A549 (cell line): ENCODE measurements around the gene DYRK2. TPM values are rescaled to one million over a fixed set of nuclear protein-coding genes. Genes with fewer than 3 reads are reported as not detected.

Source experiments
- ATAC-seq, 2 experiments: fragments of 200-7000 bp in 1 of 2; fragments of >200 bp in 1 of 2; cut with Nextera tagmentation in 1 of 2; cut with Tn5 transposase in 1 of 2; 3 replicates each; pipeline versions ENCODE4 v1.8.0 to v1.9.1; 2018 to 2020; ENCODE audit warnings: mild to moderate bottlenecking in 1 of 2, moderate library complexity in 1 of 2
- CTCF ChIA-PET: fragments of 300-600 bp; sonication (Branson Sonifier 250); formaldehyde crosslinking; extraction: SDS; loops from one replicate; lab custom pipeline; 2021; ENCODE audit warnings: antibody characterized with exemption, inconsistent platforms; lab: Yijun Ruan, JAX
- POLR2A ChIA-PET: fragments of 350-600 bp; formaldehyde crosslinking; extraction: SDS; loops from one replicate; lab custom pipeline; 2021; ENCODE audit warnings: antibody characterized with exemption, inconsistent platforms; lab: Yijun Ruan, JAX
- DNase-seq, 2 experiments: peaks; one replicate each; pipeline versions ENCODE4 v3.0.0 to v3.0.0-alpha.2; 2011 to 2016; ENCODE audit warnings: low read depth in 1 of 2, low spot score in 1 of 2
- FAIRE-seq: peaks from 2 replicates; lab custom pipeline; 2011; peaks lifted over from hg19 to GRCh38; lab: Jason Lieb, UNC
- H3K27ac ChIP-seq, 2 experiments: fragments of >200 bp; sonication (Bioruptor Twin); formaldehyde crosslinking; 3 replicates each; pipeline ENCODE4 v1.5.1; 2016 to 2017
- H3K4me1 ChIP-seq: fragments of >200 bp; sonication (Bioruptor Twin); formaldehyde crosslinking; 3 replicates; pipeline ENCODE4 v1.6.1; 2016
- H3K4me2 ChIP-seq: fragments of >200 bp; sonication (Bioruptor Twin); formaldehyde crosslinking; 3 replicates; pipeline ENCODE4 v1.6.1; 2016
- H3K4me3 ChIP-seq: fragments of >200 bp; sonication (Bioruptor Twin); formaldehyde crosslinking; 3 replicates; pipeline ENCODE4 v1.5.1; 2016
- H3K9me3 ChIP-seq: fragments of >200 bp; sonication (Bioruptor Twin); formaldehyde crosslinking; 3 replicates; pipeline ENCODE4 v1.6.1; 2016
- BHLHE40 ChIP-seq: IDR thresholded peaks from 2 replicates; pipeline ENCODE4 v1.6.1; 2012; ENCODE audit warnings: low read depth, low read length, inconsistent platforms
- CBX2 ChIP-seq: fragments of 200-600 bp; sonication (generic); IDR thresholded peaks from 2 replicates; pipeline ENCODE4 v1.6.1; 2016; ENCODE audit warnings: low read depth, mild to moderate bottlenecking, borderline replicate concordance
- CBX8 ChIP-seq: fragments of 200-600 bp; sonication (generic); IDR thresholded peaks from 2 replicates; pipeline ENCODE4 v1.6.1; 2016
- CEBPB ChIP-seq, 2 experiments: fragments of >200 bp in 1 of 2; sonication (Bioruptor Twin) in 1 of 2; formaldehyde crosslinking in 1 of 2; IDR thresholded peaks; 2 replicates each; pipeline ENCODE4 v1.6.1; 2012 to 2016
- CHD2 ChIP-seq: fragments of 150-350 bp; IDR thresholded peaks from 2 replicates; pipeline ENCODE4 v1.6.1; 2014; ENCODE audit warnings: low read length; ENCODE audit not compliant: partially characterized antibody
- CHD4 ChIP-seq: fragments of 200-600 bp; sonication (generic); IDR thresholded peaks from 2 replicates; pipeline ENCODE4 v1.6.1; 2016; ENCODE audit warnings: antibody characterized with exemption, mild to moderate bottlenecking, borderline replicate concordance
- CTCF ChIP-seq: fragments of >200 bp; sonication (Bioruptor Twin); formaldehyde crosslinking; IDR thresholded peaks from 3 replicates; pipeline ENCODE4 v1.5.1; 2016
- E2F6 ChIP-seq: IDR thresholded peaks from 2 replicates; pipeline ENCODE4 v1.6.1; 2012; ENCODE audit warnings: low read depth, borderline replicate concordance
- EHF ChIP-seq: fragments of 250-450 bp; sonication (Bioruptor Pico); IDR thresholded peaks from 2 replicates; pipeline ENCODE4 v1.5.0; 2020; ENCODE audit warnings: mild to moderate bottlenecking
- EP300 ChIP-seq, 2 experiments: fragments of >200 bp; sonication (Bioruptor Twin); formaldehyde crosslinking; IDR thresholded peaks; 2 replicates in 1 of 2; 3 replicates in 1 of 2; pipeline ENCODE4 v1.6.1; 2016 to 2017
- FOSB ChIP-seq: fragments of 250-450 bp; sonication (Bioruptor Pico); IDR thresholded peaks from 2 replicates; pipeline ENCODE4 v1.5.0; 2020; ENCODE audit warnings: mild to moderate bottlenecking, moderate library complexity
- FOXS1 ChIP-seq: fragments of 250-450 bp; sonication (Bioruptor Pico); IDR thresholded peaks from 2 replicates; pipeline ENCODE4 v1.5.0; 2020; ENCODE audit warnings: mild to moderate bottlenecking, moderate library complexity
- GATA3 ChIP-seq: IDR thresholded peaks from 2 replicates; pipeline ENCODE4 v1.6.1; 2012; ENCODE audit warnings: borderline replicate concordance
- HES2 ChIP-seq: fragments of >200 bp; sonication (Bioruptor Twin); formaldehyde crosslinking; IDR thresholded peaks from 2 replicates; pipeline ENCODE4 v1.6.1; 2016
- HEYL ChIP-seq: fragments of 250-450 bp; sonication (Bioruptor Pico); IDR thresholded peaks from 2 replicates; pipeline ENCODE4 v1.8.0; 2021; ENCODE audit warnings: mild to moderate bottlenecking, moderate library complexity
- HOXB13 ChIP-seq: fragments of 250-450 bp; sonication (Bioruptor Pico); IDR thresholded peaks from 2 replicates; pipeline ENCODE4 v1.5.0; 2020; ENCODE audit warnings: low read depth, mild to moderate bottlenecking, moderate library complexity
- HOXB5 ChIP-seq: fragments of 250-450 bp; sonication (Bioruptor Pico); IDR thresholded peaks from 2 replicates; pipeline ENCODE4 v1.5.0; 2020; ENCODE audit warnings: mild to moderate bottlenecking, moderate library complexity
- JUN ChIP-seq, 2 experiments: fragments of >200 bp; sonication (Bioruptor Twin); formaldehyde crosslinking; IDR thresholded peaks; 2 replicates in 1 of 2; 3 replicates in 1 of 2; pipeline ENCODE4 v1.6.1; 2016 to 2017
- JUNB ChIP-seq: fragments of >200 bp; sonication (Bioruptor Twin); formaldehyde crosslinking; IDR thresholded peaks from 2 replicates; pipeline ENCODE4 v1.6.1; 2016
- KDM1A ChIP-seq: fragments of 200-600 bp; sonication (generic); IDR thresholded peaks from 2 replicates; pipeline ENCODE4 v1.6.1; 2016; ENCODE audit warnings: low read depth, mild to moderate bottlenecking
- KDM5A ChIP-seq: fragments of 200-600 bp; sonication (generic); IDR thresholded peaks from 2 replicates; pipeline ENCODE4 v1.6.1; 2016; ENCODE audit warnings: antibody characterized with exemption, mild to moderate bottlenecking
- MAFK ChIP-seq: fragments of 450-650 bp; IDR thresholded peaks from 2 replicates; pipeline ENCODE4 v1.6.1; 2014; ENCODE audit not compliant: partially characterized antibody
- MAX ChIP-seq: IDR thresholded peaks from 2 replicates; pipeline ENCODE4 v1.6.1; 2012
- PBX3 ChIP-seq: IDR thresholded peaks from 2 replicates; pipeline ENCODE4 v1.6.1; 2012
- PHF8 ChIP-seq: fragments of 200-600 bp; sonication (generic); IDR thresholded peaks from 2 replicates; pipeline ENCODE4 v1.6.1; 2016; ENCODE audit warnings: low read depth, mild to moderate bottlenecking, antibody characterized with exemption, moderate library complexity, borderline replicate concordance
- POLR2A ChIP-seq: IDR thresholded peaks from 2 replicates; pipeline ENCODE4 v1.6.1; 2012; ENCODE audit warnings: mild to moderate bottlenecking, low read length
- POLR2AphosphoS2 ChIP-seq: conservative IDR thresholded peaks from 2 replicates; pipeline ENCODE4 v1.6.1; 2012; ENCODE audit warnings: low read length, improper control_type of control experiment, inconsistent platforms
- REST ChIP-seq: fragments of 200-600 bp; sonication (generic); IDR thresholded peaks from 2 replicates; pipeline ENCODE4 v1.6.1; 2016; ENCODE audit warnings: antibody characterized with exemption, mild to moderate bottlenecking, moderate library complexity
- RFX5 ChIP-seq: fragments of 450-650 bp; IDR thresholded peaks from 2 replicates; pipeline ENCODE4 v1.7.1; 2014; ENCODE audit warnings: antibody characterized with exemption, mild to moderate bottlenecking, moderate library complexity
- USF2 ChIP-seq: fragments of 450-650 bp; IDR thresholded peaks from 2 replicates; pipeline ENCODE4 v1.6.1; 2014; ENCODE audit warnings: antibody characterized with exemption
- ZNF302 ChIP-seq: fragments of 250-450 bp; sonication (Bioruptor Pico); IDR thresholded peaks from 2 replicates; pipeline ENCODE4 v1.9.0; 2021; ENCODE audit warnings: inconsistent platforms, mild to moderate bottlenecking, moderate library complexity
- ZSCAN20 ChIP-seq: fragments of 250-450 bp; sonication (Bioruptor Pico); IDR thresholded peaks from 2 replicates; pipeline ENCODE4 v1.8.0; 2022; ENCODE audit warnings: mild to moderate bottlenecking, moderate library complexity
- WGBS: methylation state at CpG from one replicate; pipeline ENCODE4 v1.1.6; 2017; ENCODE audit errors: missing lambda C conversion rate; 5-methylcytosine and 5-hydroxymethylcytosine counted together
- polyA plus RNA-seq, 4 experiments: library from polyadenylated mRNA; depleted of rRNA in 3 of 4; stranded (reverse); fragments of >200 nt; fragmentation: RNase III in 1 of 4; extraction: RNeasy Plus Mini Kit Qiagen cat#74134 plus additional on column Dnase treatment in 1 of 4; gene quantifications; 2 replicates in 3 of 4; 3 replicates in 1 of 4; pipeline ENCODE4 v1.2.3, GENCODE V29; 2011 to 2017

Gene DYRK2
- polyA plus RNA-seq, 2 of the 4 experiments (the other 2 are of a cell fraction) = 9.1 to 17.2 TPM

- TF ChIP-seq KDM5A = no peak
Measured at GRCh38 chr12:67646775-67647174, 1.8 kb upstream of the DYRK2 start (continued).

GRCh38 chr12:67647181-67647798 lies 1.3 kb upstream of the DYRK2 start:
- POLR2A ChIA-PET = interaction anchor here (1.1 to 1.5 kb wide), 3 partner anchors 113 to 217 kb away, joined by 3 to 5 read pairs (median 3); no protein-coding TSS in a partner anchor
- H3K4me2 ChIP-seq = peak overlapping the region; percentile 89
- H3K27ac ChIP-seq = peak overlapping the region; percentile 89 to 98
- ATAC-seq (peak; percentile 36 to 52), DNase-seq (peak; percentile 27 to 74), FAIRE-seq (no peak)
- WGBS = 21% methylated on average over 21 of the region's 21 CpGs
- peak overlapping the region; percentile 92 for H3K4me3 ChIP-seq
- no peaks in the 10 kb centered on the region for H3K9me3 ChIP-seq
- peaks cover 31% of the 10 kb centered on the region for H3K4me1 ChIP-seq
- CTCF ChIA-PET = interaction anchor here (0.9 to 1.9 kb wide), 8 partner anchors 10 to 298 kb away, joined by 3 to 8 read pairs (median 4); no protein-coding TSS in a partner anchor
- peak; percentile 65; the same call in 1 of the 2 replicates for TF ChIP-seq HOXB13 (CRISPR knock-in tag)
- TF ChIP-seq FOXS1 = peak; percentile 76; the same call in 1 of the 2 replicates
- no peak for TF ChIP-seq PBX3
- TF ChIP-seq EHF (CRISPR knock-in tag) = 0 out of 2 replicates have a peak, but pooled peaks have one; percentile 86
- TF ChIP-seq ZSCAN20 = 0 out of 2 replicates have a peak, but pooled peaks have one; percentile 44
- TF ChIP-seq POLR2AphosphoS2 = no peak
- TF ChIP-seq USF2 = 0 out of 2 replicates have a peak, but pooled peaks have one; percentile 10
- peak; percentile 74; the same call in 1 of the 2 replicates for TF ChIP-seq E2F6
- peak; percentile 78; the same call in 1 of the 2 replicates for TF ChIP-seq MAX
- TF ChIP-seq MAFK = peak; percentile 6
- no peak for TF ChIP-seq CTCF
- TF ChIP-seq ZNF302 = no peak
- TF ChIP-seq HEYL = no peak
- TF ChIP-seq BHLHE40 = no peak
- no peak for TF ChIP-seq GATA3
- TF ChIP-seq JUNB = no peak
- no peak for TF ChIP-seq HOXB5 (CRISPR knock-in tag)
- TF ChIP-seq POLR2A = no peak
- TF ChIP-seq CBX8 = no peak
- TF ChIP-seq KDM1A = no peak
- no peak for TF ChIP-seq CBX2
- no peak for TF ChIP-seq EP300 (IDR thresholded peaks at IDR 0.05)
- TF ChIP-seq JUN (IDR thresholded peaks at IDR 0.05) = no peak
- no peak for TF ChIP-seq PHF8
- no peak for TF ChIP-seq CHD2
- no peak for TF ChIP-seq HES2
- TF ChIP-seq RFX5 = no peak
- TF ChIP-seq REST = no peak
- no peak for TF ChIP-seq FOSB (CRISPR knock-in tag)
- TF ChIP-seq KDM5A = no peak
- TF ChIP-seq CEBPB (IDR thresholded peaks at IDR 0.05) = no peak
- TF ChIP-seq CHD4 = no peak
